NCI-H1092 treated with DMSO at 0.1 percent for 48 hours (cell line): ENCODE results near the gene LPIN3.
A peak's percentile ranks its signal among the peaks of the same experiment; 100 is the strongest.
"Not testable (repeated sequence)": the region's sequence is repeated elsewhere in the genome, so short reads cannot be mapped to it uniquely, and the experiment has no call there.

Source experiments
- DNase-seq: peaks from one replicate; lab custom pipeline; 2025; lab: John Stamatoyannopoulos, UW

The LPIN3 gene, protein sequence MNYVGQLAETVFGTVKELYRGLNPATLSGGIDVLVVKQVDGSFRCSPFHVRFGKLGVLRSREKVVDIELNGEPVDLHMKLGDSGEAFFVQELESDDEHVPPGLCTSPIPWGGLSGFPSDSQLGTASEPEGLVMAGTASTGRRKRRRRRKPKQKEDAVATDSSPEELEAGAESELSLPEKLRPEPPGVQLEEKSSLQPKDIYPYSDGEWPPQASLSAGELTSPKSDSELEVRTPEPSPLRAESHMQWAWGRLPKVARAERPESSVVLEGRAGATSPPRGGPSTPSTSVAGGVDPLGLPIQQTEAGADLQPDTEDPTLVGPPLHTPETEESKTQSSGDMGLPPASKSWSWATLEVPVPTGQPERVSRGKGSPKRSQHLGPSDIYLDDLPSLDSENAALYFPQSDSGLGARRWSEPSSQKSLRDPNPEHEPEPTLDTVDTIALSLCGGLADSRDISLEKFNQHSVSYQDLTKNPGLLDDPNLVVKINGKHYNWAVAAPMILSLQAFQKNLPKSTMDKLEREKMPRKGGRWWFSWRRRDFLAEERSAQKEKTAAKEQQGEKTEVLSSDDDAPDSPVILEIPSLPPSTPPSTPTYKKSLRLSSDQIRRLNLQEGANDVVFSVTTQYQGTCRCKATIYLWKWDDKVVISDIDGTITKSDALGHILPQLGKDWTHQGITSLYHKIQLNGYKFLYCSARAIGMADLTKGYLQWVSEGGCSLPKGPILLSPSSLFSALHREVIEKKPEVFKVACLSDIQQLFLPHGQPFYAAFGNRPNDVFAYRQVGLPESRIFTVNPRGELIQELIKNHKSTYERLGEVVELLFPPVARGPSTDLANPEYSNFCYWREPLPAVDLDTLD

DNA sequence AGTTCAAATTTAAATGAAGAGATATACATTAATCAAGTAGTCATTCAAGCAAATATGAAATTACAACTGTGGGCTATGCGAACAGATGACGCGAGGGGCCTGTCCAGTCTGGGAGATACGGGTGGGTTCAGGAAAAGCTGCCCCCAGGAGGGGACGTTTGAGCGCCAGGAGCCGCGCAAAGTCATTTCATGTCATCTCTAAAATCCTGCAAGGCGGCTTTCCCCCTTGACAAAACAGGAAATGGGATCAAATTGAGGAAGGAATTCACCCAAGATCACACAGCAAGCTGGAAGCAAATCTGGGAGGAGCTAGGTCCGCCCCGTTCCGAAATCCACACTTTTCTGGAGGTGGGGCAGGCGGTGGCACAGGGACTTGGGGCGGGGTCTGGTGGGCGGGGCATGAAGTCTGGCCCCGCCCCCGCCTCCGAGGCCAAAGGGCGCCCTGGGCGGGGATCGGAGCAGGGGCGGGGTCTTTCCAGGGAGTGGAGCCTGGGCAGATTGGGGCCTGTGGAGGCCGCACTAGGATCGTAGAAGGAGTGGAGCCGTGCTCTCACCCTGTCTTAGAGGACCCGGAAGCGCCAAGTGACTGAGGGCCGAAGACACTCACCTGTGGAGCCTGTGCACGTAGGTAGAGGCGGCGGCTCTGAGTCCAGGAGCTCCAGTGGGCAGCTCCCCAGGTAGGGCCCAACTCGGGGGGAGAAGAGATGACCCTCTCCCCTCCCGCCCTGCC is at the start of gene LPIN3:
LPIN3 (plus strand) TSS at position 495 of the 729 bp plus-strand sequence. CDS start 4,983 bp downstream, outside the sequence.
- DNase-seq = no peak

DNA sequence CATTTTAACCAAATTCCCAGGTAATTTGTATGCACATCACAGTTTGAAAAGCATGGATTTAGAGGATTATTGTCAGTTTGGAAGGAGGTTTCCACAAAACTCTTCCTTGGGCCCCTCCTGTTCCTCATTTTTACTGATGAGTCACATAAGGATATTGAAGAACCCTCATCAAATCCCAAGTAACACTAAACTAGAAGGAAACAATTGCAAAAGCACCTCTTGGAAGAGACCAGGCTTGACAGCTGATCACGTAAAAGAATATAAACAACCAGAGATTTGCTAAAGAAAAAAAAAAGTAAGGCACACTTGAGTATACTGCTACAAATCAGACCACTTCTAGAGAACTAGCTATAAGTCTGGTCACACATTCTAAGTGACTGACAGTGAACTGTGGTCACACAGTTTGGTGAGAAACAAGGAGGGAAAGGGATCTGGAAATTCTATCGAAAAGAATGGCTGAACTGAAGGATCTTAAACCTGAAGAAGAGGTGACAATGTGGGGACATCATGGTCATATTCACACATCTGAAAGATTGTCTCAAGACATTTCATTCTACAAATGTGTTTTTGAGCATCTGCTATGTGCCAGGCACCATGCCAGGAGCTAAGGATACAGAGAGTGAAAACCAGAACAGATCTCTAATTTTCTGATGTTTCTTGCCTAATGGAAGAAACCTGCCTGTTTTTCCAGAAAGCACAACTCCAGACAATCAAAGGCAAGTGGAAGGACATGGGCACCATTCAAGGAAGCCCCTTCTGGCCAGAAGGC is 47.2 kb upstream of the LPIN3 start:
- DNase-seq = no peak

DNA sequence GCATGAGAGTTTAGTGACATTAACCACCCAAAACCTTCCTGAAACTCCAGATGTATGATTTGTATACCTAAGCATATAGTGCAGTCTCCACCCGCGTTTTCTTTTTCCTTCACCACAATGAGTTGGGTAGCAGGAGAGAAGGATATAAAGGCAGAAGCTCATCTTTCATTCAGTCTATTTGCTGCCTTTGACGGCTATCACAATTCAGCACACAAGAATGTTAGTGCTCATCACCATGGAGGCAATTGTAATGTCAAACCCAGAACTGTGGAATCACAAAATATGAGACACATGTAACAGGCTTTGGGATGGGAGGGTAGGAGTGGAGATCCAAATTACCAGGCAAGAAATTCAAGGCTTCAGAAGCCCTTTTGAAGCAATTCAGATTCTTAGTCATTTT is 40.7 kb upstream of the LPIN3 start:
- DNase-seq = no peak

DNA sequence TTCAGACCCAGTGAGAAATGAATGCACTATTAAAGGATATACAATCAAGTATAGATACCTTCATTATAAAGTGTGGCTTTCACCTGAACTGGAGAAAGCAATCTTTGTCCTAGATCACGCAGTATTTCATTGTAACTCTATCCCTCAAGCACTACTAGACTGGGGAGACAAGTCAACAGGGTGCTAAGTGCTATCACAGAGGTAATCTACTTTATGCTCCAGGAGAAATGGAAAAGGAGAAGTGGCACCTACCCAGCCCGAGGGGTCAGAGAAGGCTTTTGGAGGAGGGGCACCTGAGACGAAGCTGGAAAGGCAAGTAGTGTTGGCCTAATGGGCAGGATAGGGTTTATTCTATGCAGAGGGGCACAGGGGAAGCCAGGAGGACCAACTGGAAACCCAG is 40.2 kb upstream of the LPIN3 start:
- DNase-seq = no peak

DNA sequence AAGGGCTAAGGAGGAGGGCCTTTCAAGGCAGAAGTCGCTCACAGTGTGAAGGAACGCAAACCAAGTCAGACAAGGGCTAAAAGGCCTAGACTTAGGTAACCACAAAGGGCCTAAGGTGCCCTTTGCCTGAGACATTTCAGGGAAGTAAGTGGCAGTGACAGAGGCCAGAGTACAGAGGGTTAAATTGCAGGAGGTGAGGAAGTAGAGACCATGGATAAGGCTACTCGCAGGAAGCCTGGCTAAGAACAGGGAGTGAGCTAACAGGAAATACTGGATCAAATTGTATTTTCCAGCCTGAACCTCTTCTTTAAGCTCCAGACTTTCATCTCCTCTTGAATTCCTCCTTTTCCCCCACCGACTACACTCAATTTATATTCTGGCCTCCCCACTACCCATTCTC is 39.7 kb upstream of the LPIN3 start:
- DNase-seq = no peak

DNA sequence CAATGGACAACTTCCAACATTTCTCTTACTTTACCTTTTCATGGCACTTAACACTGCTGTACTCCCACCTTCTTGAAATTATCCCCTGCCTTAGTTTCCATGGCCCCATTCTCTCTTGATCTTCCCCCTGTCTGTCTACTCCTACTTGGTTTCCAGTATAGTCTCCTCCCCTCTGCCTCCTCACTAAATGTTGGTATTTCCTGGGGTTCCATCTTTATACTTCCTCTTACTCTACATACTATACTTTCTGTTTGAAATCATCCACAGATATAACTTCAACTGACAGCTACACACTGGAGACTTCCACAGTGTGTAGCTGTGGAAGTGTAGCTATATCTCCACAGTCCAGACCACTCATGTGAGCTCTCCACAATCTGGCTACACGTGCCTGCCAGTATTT is 36.6 kb upstream of the LPIN3 start:
- no peak for DNase-seq

DNA sequence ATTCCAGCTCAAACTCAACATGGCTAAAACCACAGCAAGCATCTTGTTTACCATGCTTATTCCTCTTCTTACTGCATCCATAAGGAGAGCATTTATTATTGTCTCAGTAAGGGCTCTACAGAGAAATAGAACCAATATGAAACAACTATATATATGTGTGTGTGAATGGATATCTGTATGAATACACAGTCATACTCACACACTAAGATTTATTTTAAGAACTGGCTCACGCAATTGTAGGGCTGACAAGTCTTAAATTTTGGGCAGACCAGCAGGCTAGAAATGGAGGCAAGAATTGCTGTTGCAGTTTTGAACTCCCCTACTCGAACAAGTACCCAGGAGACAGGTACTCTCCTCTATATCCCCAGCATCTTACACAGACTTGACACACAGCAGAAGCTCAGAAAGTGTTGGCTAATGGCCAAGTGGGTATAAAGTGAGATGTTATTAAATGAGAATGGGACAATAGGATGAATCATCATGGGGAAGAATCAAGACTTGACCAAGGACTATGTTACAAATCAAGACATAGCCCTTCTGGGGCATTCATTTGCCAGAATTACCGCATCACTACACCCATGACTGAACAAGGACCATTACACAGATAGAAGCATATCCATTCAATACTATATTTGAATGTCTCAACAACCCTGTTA is 36.1 kb upstream of the LPIN3 start:
- no peak for DNase-seq

DNA sequence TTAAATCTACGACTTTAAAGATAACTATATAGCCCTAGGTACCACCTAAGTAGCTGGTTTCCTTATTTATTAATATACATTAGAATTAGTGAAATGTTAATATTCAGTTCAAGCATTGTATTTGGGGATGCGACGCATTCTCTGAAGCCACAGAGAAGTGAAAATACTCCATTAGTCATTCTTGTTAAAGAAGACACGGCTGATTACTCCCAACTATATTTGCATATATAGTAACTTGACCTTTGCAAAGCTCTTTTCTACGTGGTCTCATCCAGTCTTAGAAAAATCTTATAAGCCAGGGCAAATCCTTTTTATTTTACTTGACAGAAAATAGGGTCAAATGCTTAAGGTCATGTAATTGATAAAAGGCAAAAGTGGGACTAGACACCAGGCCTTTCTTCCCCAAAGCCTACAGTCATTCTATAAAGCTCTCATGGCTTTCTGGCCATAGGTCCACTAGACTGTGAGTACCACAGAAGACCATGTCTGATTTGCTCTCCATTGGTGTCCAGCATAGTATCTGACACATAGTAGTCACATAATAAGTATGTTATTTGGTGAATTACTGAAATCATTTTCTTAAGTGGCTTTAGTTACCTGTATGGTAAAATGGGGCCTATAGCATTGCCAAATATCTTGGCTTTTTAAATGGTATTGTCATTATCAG is 34.4 kb upstream of the LPIN3 start:
- DNase-seq = no peak

DNA sequence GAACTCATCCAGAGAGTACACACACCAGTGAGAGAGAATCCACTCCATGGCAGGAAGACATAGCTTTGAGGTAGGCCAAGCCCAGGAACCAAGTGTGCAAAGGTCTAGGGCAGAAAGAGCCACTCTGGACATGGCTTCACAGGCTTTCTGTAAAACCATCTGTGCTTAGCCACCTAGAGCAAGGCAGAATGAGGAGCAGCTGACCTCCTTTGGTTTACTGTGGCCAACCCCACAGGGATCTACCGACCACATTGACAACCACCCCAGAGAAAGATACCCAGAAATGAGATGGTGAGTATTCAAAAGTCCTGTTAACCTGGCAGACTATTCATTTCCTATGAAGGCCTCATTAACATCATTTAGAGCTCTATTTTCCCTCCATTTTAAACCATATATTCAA is 33.6 kb upstream of the LPIN3 start:
- DNase-seq = no peak

DNA sequence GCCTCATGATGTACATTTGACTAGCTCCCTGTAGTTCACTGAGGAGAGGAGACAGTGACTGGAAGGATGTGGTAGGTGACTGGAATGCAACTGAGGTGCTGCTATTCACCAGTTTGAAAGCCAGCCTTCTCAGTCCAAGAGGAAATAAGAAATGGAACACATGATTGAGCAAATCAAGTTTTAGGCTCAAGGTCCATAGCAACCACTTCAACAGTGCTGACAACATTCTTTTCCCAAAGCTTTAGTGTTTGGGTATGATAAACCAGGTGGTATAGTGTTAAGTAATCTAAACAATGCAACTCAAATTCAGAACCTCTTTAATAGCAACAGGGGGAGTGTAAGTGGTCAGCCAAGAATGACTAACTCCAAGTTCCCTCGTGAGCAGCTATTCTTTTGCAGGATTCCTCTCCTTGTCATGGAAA is 32.3 kb upstream of the LPIN3 start:
- DNase-seq = no peak

DNA sequence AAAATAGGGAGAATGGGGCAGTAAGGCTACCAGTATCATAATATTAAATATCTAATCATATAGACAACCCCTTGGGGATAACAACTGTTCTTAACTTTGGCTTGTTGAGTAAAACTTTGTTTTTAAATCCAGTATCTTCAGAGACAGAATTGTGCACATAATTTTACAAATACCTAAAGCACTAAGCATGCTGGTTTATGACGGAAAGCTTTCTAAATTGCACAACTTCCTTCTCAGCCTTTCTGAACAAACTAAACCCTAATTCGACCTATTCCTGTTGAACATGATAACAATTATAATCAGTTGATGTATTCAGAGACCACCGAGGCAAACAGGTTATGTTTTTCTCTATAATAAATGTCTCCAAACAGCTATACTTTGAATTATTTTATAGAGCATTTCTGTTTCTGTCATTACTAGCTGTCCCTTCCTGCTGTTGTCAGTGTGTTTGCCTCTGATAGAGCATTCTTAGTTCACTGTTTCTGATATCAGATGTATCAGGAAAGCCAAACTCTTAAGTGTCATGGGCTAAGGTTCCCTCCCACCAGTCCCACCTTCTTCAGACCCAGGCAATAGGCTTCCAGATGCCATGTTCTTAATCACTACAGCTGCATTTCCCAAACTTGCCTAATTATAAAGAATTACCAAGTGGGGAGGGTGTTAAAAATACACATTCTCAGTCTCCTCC is 31.8 kb upstream of the LPIN3 start:
- DNase-seq = no peak

DNA sequence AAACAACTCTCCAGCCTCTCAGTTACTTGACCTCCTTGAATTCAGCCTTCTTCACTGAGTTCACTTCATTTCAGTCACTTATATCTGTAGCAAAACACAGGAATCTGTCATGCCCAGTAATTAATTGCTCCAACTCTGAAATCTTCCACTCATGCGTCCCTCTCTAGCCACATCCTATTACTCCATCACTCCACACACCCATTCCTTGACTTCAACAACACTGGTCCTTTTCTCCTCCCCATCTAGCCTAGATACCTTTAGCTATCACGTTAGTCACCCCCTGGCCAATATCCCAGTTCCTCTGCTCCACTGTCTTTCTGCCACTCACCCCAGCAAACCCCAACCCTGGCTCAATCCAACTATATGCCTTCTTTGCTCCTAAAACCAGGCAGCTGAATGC is 30.8 kb upstream of the LPIN3 start:
- no peak for DNase-seq

DNA sequence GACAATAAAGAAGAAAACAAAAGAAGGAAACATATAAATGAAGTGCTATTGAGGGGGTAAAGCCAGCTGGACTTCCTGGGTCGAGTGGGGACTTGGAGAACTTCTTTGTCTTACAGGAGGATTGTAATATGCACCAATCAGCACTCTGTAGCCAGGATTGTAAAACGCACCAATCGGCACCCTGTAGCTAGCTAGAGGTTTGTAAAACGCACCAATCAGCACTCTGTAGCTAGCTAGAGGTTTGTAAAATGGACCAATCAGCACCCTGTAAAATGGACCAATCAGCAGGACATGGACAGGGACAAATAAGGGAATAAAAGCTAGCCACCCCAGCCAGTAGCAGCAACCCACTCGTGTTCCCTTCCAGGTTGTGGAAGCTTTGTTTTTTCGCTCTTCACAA is 28.6 kb upstream of the LPIN3 start:
- DNase-seq = not testable (repeated sequence)

DNA sequence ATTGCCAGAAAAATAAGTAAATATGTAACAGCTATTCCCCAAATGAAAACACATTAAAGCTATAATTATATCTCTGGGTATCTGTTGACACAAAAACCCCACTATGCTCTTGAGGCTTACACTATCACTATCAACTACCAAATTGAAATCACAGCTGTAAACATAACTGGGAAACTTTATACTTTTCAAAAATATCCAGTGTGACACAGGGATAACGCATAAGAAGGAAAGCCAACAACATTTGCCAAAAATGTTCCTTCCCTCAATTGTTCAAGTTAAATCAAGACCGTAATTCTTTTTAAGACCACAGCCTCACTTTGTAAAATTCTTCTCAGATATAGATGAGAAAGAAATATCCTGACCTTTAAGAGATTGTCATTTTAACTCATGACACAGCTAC is 26.2 kb upstream of the LPIN3 start:
- no peak for DNase-seq

DNA sequence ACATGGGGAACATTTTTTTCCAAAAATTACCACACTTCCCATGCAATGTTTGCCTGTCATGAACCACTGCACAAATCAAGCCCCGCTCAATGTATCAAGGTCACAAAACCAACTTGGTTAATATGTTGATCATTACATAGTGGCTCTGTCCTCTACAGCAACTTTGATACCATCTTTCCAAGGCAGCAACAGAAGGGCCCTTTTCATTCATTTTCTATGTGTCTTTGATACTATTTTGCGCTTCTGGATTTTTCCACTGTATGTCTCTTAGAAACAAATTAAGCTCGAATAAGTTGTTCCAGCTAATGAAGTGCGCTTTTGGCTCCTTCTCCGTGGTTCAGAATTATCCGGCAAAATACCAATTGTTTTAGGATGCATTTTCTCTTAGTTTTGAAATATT is 24.6 kb upstream of the LPIN3 start:
- no peak for DNase-seq

DNA sequence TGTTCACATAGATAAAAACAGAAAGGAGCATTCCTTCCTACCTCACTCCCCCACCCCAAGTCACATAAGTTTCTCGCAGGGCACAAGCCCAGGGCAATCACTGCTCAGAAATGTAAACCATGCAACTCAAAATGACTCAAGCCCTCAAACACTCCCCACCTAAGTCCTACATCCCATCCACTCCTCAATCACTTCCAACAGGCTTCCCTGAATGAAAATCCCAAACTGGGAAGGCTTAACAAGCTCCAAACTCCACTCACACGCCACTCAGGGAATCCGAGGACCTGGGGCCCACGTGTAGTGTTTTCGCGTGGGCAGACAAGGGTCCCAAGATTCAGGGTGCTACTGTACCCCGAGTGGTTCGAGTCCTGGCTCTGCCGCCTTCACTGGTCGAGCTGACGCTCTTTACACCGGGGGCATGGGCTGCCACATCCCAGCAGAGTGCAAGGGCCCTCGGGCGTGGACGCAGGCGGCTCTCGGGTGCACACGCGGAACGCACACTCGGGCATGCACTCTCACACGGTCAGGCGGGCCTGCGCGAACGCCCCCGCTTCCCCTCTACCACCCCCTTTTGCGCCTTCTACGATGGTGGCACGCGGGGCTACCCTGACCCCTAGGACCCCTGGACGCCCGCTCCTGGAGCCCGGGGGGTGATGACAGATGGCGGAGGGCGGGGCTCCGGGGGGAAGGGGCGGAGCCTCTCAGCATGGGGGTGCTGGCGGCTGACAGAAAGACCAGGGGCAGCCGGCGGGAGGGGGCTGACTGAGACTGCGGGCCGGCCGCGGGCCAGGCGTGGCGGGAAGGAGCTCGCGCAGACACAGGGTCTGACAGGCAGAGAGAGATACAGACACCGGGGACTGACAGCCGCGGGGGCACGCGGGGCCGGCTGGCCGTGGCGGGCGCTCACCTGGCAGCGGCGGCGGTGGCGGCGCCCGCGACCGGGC is 23.7 kb upstream of the LPIN3 start:
- peak; percentile 49 for DNase-seq

DNA sequence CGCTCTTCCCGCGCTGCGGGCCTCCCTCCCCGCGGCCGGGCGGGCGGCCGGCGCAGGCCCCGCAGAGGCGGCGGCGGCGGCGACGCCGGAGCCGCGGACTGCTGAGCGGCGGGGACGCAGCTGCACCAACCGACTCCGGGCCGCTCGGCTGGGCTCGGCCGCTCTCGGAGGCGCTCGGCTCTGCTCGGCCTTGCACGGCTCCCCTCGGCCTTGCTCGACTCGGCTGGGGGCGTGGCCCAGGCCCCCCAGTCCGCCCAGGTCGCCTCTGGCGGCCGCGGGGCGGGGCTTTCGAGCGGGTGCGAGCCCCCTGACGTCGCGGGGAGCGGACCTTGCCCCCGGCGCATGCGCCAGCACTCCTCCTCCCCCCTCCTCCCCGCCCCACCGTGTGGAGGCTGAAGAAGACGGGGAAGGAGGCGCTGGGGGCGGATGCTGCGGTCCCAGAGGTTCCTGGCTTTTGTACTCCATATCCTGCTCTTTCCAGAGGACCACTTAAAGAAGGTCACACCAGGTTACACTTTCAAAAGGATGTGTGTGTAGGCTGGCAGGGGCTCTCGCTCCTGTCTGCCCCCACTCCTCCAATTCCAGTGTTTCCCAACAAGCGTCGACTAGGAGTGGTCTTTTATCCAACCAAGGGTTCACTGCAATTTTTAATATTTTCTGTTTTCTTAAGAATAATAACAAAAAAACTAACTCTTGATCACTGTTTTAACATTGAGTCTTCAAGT is 22.9 kb upstream of the LPIN3 start, which contains the start of gene ZHX3:
ZHX3 (minus strand) TSS at position 186 of the 725 bp plus-strand sequence. CDS start 112,815 bp downstream, outside the sequence.
- peak; percentile 94 for DNase-seq

DNA sequence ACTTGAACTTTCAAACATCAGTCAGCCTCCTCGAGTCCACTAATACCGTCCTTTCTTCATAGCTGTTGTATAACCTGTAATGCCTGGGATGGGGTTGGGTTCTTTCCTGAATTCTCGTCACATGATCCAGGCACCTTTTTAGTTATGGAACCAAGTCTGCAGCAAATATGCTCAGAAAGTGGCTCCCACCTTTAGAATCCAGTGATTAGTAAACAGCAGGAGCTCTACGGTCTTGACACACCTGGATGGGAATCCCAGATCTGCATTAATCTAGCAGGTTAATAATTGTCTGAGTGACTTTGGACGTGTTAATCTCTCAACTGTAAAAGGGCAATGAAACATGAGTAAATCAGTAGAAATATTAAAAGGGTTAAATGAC is 22.4 kb upstream of the LPIN3 start:
- DNase-seq = no peak
